Measurements from ENCODE around the gene NRG3. TPM values are rescaled to one million over a fixed set of nuclear protein-coding genes. Genes with fewer than 3 reads are reported as not detected.
"Not testable (repeated sequence)": the region's sequence is repeated elsewhere in the genome, so short reads cannot be mapped to it uniquely, and the experiment has no call there.

Gene NRG3
- total and polyA plus RNA-seq, 5 donors = 0.23 to 3.4 (median 1.4) TPM

GRCh38 chr10:82319562-82319961, 444.6 kb downstream of the NRG3 start:
- DNase-seq = no peak
- intact Hi-C loops (cut with DNase I) = no loop called here
- no peak for ATAC-seq
- no peak overlapping the region for H3K27ac ChIP-seq (ENCODE audit: low read length)
- WGBS = 30% methylated on average over 1 of the region's 1 CpG
- H3K4me3 ChIP-seq (ENCODE audit: low read length) = no peak overlapping the region
- H3K4me1 ChIP-seq (ENCODE audit: control insufficient read depth, insufficient read depth, low read length) = no peaks in the 10 kb centered on the region
- no peaks in the 10 kb centered on the region for H3K9me3 ChIP-seq (ENCODE audit: control insufficient read depth, low read length)
- no peaks in the 10 kb centered on the region for H3K27me3 ChIP-seq (ENCODE audit: control insufficient read depth, insufficient read depth)

- Histone ChIP-seq H3K4me1 (ENCODE audit: control insufficient read depth, insufficient read depth, low read length) (no peaks in the 10 kb centered on the region), H3K4me3 (ENCODE audit: low read length) (no peak overlapping the region), H3K27me3 (ENCODE audit: control insufficient read depth, insufficient read depth) (no peaks in the 10 kb centered on the region), H3K9me3 (ENCODE audit: control insufficient read depth, low read length) (no peaks in the 10 kb centered on the region), H3K27ac (ENCODE audit: low read length) (no peak overlapping the region)
- intact Hi-C loops (cut with DNase I) = no loop called here
- ATAC-seq (no peak), DNase-seq (no peak)
Measured at GRCh38 chr10:82321724-82322123, 446.7 kb downstream of the NRG3 start.

DNA sequence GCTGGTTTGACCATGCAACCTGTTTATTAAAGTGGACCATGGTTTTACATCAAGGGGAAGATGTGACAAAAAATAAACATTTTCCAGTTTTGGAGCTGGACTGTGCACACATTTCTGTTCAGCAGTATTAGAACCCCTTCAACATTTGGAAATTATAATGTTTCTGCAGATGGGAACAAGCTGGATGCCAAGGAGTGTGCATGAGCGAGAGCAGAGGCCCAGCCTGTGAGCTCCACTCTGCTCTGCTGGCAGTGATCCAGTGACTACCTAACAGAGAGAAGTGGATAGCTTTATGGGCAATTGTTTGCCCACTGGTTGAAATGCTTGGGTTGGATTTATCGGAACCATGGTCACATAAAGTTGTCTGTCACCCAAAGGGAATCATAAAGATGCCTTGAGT, 456.7 kb downstream of the NRG3 start:
- Histone ChIP-seq H3K27ac (ENCODE audit: low read length) (no peak overlapping the region), H3K9me3 (ENCODE audit: control insufficient read depth, low read length) (no peaks in the 10 kb centered on the region), H3K4me1 (ENCODE audit: control insufficient read depth, insufficient read depth, low read length) (no peaks in the 10 kb centered on the region), H3K4me3 (ENCODE audit: low read length) (no peak overlapping the region), H3K27me3 (ENCODE audit: control insufficient read depth, insufficient read depth) (no peaks in the 10 kb centered on the region)
- ATAC-seq (no peak), DNase-seq (no peak)
- intact Hi-C loops (cut with DNase I) = no loop called here
- 84% methylated on average over 2 of the region's 2 CpGs for WGBS

DNA sequence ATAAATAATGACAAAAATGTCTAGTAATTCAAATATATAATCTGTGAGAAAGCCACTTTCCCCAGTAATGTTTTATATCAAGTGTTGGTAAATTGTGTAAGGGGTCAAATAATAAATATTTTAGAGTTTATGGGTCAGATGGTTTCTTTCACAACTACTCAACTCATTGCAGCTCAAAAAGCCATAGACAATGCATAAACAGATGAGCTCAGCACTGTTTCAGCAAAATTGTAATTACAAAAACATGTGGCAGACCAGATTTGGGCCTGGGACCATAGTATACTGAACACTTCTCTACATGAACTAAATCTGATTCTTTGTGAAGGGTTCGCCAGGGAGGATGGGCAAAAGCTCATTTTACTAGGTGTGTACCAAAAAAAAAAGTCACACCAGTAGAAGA, 460.8 kb downstream of the NRG3 start:
- H3K4me3 ChIP-seq (ENCODE audit: low read length) = no peak overlapping the region
- H3K27me3 ChIP-seq (ENCODE audit: control insufficient read depth, insufficient read depth) = no peaks in the 10 kb centered on the region
- H3K27ac ChIP-seq (ENCODE audit: low read length) = no peak overlapping the region
- intact Hi-C loops (cut with DNase I) = no loop called here
- WGBS = 86% methylated on average over 1 of the region's 1 CpG
- no peaks in the 10 kb centered on the region for H3K4me1 ChIP-seq (ENCODE audit: control insufficient read depth, insufficient read depth, low read length)
- DNase-seq (no peak), ATAC-seq (no peak)
- H3K9me3 ChIP-seq (ENCODE audit: control insufficient read depth, low read length) = no peaks in the 10 kb centered on the region

DNA sequence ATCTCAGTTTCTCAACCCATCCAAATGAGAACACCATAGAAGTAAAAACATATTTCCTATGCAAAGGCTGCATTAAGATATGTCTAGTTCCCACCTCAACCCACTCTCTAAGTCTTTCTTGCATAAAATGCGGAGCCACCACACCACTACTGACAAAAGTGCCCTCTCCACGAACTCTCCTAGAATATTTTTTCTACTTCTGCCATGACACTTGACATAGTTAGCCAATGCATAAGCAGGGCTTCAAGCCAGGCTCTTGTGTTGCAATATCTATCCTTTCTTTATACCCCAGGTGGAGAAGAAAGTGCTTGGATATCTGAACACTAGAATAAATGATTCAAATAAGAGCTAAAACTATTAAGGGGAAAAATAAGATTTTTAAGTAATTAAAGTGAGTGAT, 465.2 kb downstream of the NRG3 start:
- WGBS = 73% methylated on average over 2 of the region's 2 CpGs
- no peak overlapping the region for H3K27ac ChIP-seq (ENCODE audit: low read length)
- no peak for DNase-seq
- H3K4me3 ChIP-seq (ENCODE audit: low read length) = no peak overlapping the region
- intact Hi-C loops (cut with DNase I) = no loop called here
- H3K27me3 ChIP-seq (ENCODE audit: control insufficient read depth, insufficient read depth) = no peaks in the 10 kb centered on the region
- no peaks in the 10 kb centered on the region for H3K4me1 ChIP-seq (ENCODE audit: control insufficient read depth, insufficient read depth, low read length)
- no peak for ATAC-seq
- H3K9me3 ChIP-seq (ENCODE audit: control insufficient read depth, low read length) = no peaks in the 10 kb centered on the region

- H3K4me1 ChIP-seq (ENCODE audit: control insufficient read depth, insufficient read depth, low read length); DNase-seq; H3K9me3 ChIP-seq (ENCODE audit: control insufficient read depth, low read length); H3K4me3 ChIP-seq (ENCODE audit: low read length); ATAC-seq; intact Hi-C loops (cut with DNase I); H3K27me3 ChIP-seq (ENCODE audit: control insufficient read depth, insufficient read depth); H3K27ac ChIP-seq (ENCODE audit: low read length): not testable (repeated sequence)
- 92% methylated on average over 18 of the region's 26 CpGs for WGBS
Measured at GRCh38 chr10:82349590-82349989, 474.6 kb downstream of the NRG3 start.

- Histone ChIP-seq H3K4me3 (ENCODE audit: low read length) (no peak overlapping the region), H3K9me3 (ENCODE audit: control insufficient read depth, low read length) (no peaks in the 10 kb centered on the region), H3K27me3 (ENCODE audit: control insufficient read depth, insufficient read depth) (no peaks in the 10 kb centered on the region), H3K4me1 (ENCODE audit: control insufficient read depth, insufficient read depth, low read length) (no peaks in the 10 kb centered on the region), H3K27ac (ENCODE audit: low read length) (no peak overlapping the region)
- intact Hi-C loops (cut with DNase I) = no loop called here
- DNase-seq (no peak), ATAC-seq (no peak)
- WGBS = 88% methylated on average over 3 of the region's 3 CpGs
Measured at GRCh38 chr10:82353381-82353780, 478.4 kb downstream of the NRG3 start.

- DNase-seq (peak; percentile 71 to 76 (median 74)), ATAC-seq (peak; percentile 92 to 99)
- intact Hi-C loops (cut with DNase I) = no loop called here
- peak overlapping the region; percentile 4 for H3K4me3 ChIP-seq (ENCODE audit: low read length)
- H3K27me3 ChIP-seq (ENCODE audit: control insufficient read depth, insufficient read depth) = no peaks in the 10 kb centered on the region
- H3K27ac ChIP-seq (ENCODE audit: low read length) = peak overlapping the region; percentile 5
- H3K4me1 ChIP-seq (ENCODE audit: control insufficient read depth, insufficient read depth, low read length) = no peaks in the 10 kb centered on the region
- no peaks in the 10 kb centered on the region for H3K9me3 ChIP-seq (ENCODE audit: control insufficient read depth, low read length)
- WGBS = 33% methylated on average over 16 of the region's 16 CpGs
Measured at GRCh38 chr10:82358486-82359099, 483.6 kb downstream of the NRG3 start.

DNA sequence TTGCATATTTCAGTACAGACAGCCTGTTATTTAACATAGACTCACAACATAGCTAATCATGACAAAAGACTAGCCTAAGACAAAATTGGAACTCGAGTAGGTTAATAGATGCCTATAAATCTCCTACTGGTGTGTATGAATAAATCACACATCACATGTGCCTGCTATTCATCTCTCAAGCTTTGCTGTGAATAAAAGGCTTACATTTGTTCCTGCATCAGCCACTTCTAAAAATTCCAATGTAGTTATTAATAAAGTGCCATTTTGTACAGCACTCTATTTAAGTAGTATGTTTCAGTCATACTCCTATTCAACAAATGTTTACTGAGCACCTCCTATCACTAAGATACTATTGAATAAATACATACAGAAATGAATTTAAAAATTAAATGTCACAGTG, 486.3 kb downstream of the NRG3 start:
- intact Hi-C loops (cut with DNase I) = no loop called here
- Histone ChIP-seq H3K9me3 (ENCODE audit: control insufficient read depth, low read length) (no peaks in the 10 kb centered on the region), H3K4me1 (ENCODE audit: control insufficient read depth, insufficient read depth, low read length) (no peaks in the 10 kb centered on the region), H3K27me3 (ENCODE audit: control insufficient read depth, insufficient read depth) (no peaks in the 10 kb centered on the region), H3K4me3 (ENCODE audit: low read length) (no peak overlapping the region), H3K27ac (ENCODE audit: low read length) (no peak overlapping the region)
- no peak for ATAC-seq
- WGBS = 75% methylated on average over 1 of the region's 1 CpG
- DNase-seq = no peak

DNA sequence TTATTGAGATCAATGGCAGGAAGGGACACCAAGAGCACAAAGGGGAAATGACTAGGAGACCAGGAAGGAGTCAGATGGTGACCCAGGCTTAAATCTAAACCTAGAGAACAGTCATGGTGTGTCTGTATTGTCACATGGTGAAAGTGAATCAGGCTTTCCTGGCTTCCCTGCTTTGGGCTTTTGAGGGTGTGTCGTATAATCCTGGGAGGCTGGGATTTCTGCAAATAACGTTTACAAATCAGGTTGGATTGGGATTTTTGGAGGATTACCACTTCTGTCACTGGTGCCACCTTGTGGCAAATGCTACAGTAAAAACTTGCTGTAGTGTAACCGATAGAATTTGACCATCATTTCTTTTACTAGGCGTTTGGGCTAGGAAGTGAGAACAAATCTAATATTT, 502.6 kb downstream of the NRG3 start:
- ATAC-seq (peak in 1 of 2 donors; percentile 89), DNase-seq (peak in 1 of 3 donors; percentile 25)
- H3K9me3 ChIP-seq (ENCODE audit: control insufficient read depth, low read length) = no peaks in the 10 kb centered on the region
- H3K27ac ChIP-seq (ENCODE audit: low read length) = no peak overlapping the region
- intact Hi-C loops (cut with DNase I) = no loop called here
- no peaks in the 10 kb centered on the region for H3K4me1 ChIP-seq (ENCODE audit: control insufficient read depth, insufficient read depth, low read length)
- WGBS = 37% methylated on average over 4 of the region's 4 CpGs
- no peak overlapping the region for H3K4me3 ChIP-seq (ENCODE audit: low read length)
- H3K27me3 ChIP-seq (ENCODE audit: control insufficient read depth, insufficient read depth) = no peaks in the 10 kb centered on the region

GRCh38 chr10:82378146-82378545, 503.2 kb downstream of the NRG3 start:
- H3K27ac ChIP-seq (ENCODE audit: low read length) = no peak overlapping the region
- WGBS = 7% methylated on average over 2 of the region's 2 CpGs
- DNase-seq = peak in 2 of 3 donors; percentile 58 to 62
- ATAC-seq = peak; percentile 76 to 93
- intact Hi-C loops (cut with DNase I) = no loop called here
- no peak overlapping the region for H3K4me3 ChIP-seq (ENCODE audit: low read length)
- H3K27me3 ChIP-seq (ENCODE audit: control insufficient read depth, insufficient read depth) = no peaks in the 10 kb centered on the region
- H3K4me1 ChIP-seq (ENCODE audit: control insufficient read depth, insufficient read depth, low read length) = no peaks in the 10 kb centered on the region
- H3K9me3 ChIP-seq (ENCODE audit: control insufficient read depth, low read length) = no peaks in the 10 kb centered on the region

GRCh38 chr10:82383350-82383749, 508.4 kb downstream of the NRG3 start:
- Histone ChIP-seq H3K27me3 (ENCODE audit: control insufficient read depth, insufficient read depth) (no peaks in the 10 kb centered on the region), H3K9me3 (ENCODE audit: control insufficient read depth, low read length) (no peaks in the 10 kb centered on the region), H3K4me3 (ENCODE audit: low read length) (no peak overlapping the region), H3K4me1 (ENCODE audit: control insufficient read depth, insufficient read depth, low read length) (no peaks in the 10 kb centered on the region), H3K27ac (ENCODE audit: low read length) (no peak overlapping the region)
- ATAC-seq (no peak), DNase-seq (no peak)
- intact Hi-C loops (cut with DNase I) = no loop called here
